DMS53 treated with DMSO at 0.1 percent for 48 hours (cell line): Measurements from ENCODE around the gene ADGRF1.

Source experiments
- DNase-seq: peaks from one replicate; lab custom pipeline; 2025; ENCODE audit not compliant: unreplicated experiment; lab: John Stamatoyannopoulos, UW

The ADGRF1 gene

DNA sequence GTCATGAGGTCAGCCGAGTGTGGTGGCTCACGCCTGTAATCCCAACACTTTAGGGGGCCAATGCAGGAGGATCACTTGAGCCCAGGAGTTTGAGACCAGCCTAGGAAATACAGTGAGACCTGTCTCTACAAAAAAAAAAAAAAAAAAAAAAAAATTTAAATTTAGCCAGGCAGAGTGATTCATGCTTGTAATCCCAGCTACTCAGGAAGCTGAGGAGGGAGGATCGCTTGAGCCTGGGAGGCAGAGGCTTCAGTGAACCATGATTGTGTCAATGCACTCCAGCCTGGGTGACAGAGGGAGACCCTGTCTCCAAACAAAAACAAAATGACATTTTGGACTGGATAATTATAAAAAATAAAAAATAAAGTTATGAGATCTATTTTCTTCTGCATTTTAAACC lies 56.2 kb downstream of the ADGRF1 start:
- peak; percentile 14 for DNase-seq

DNA sequence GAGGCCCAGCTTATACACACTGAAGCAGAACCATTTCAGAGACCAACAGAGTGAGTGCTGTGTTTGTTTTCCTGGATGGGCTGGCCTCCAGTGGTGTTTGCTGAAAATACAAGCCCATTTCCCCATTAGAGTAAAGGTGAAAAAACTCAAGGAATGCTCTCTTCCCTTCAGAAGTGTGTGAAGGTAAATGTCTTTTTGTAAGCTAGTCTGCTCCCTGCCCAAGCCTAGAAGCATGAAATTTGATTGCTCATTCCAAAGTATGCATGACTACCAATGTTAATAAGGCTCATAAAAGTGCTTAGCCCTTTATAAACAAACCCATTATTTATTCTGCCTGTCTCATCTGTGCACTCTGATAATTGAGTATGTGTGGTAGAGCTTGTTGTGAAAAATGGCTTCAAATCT lies 59.1 kb downstream of the ADGRF1 start:
- peak; percentile 32 for DNase-seq

DNA sequence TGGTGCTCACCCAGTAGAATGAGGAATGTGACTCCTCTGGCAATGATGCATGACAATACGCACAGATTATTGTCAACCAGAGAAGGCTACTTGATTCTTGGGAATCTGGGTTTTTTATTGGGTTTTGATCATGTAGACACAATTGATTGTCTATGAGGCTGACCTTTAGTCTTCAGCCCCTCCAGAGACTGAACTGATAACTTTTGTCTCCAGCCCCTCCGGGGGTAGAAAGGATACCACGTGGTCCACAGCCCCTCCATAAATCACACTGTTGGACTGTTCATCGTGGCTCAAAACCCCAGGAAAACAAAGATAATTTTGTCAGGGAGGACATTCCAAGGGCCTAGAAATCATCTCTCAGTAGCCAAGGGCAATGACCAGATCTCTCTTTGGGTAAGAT lies 62.9 kb downstream of the ADGRF1 start:
- no peak for DNase-seq

DNA sequence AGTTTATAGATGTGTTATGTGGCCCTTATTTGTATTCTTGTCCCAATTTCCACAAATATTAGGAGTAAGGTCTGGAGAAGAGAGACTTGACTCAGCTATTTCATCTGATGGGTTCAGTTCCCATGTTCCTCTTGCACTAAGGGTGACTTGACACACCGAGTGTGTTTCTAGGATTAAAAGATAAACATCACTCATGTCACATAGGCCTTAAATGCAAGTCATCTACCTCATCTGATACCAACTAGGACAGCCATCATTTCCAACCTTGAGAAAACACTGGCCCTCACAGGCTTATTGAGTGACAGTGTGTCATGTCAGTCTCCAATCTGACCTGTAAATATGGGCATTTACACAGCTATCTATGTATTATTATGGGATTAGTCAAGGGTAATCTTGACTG lies 67.3 kb downstream of the ADGRF1 start:
- no peak for DNase-seq

DNA sequence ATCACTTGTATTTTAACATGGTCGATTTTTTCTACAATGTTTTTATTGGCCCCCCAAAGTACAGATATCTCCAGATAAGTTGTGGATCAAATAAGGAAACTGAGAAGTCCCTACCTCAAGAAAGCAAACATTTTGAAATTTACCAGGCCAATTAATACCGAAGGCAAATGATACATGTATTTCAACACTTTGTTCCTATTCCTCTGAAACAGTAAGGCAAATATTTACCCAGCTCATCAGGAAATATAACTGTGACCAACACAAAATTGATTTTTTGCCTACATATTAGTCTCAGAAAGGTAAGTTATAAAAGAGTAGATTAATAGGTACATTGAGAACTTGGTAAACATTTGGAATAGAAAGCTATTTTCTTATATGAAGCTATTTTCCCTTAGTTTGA lies 69.1 kb downstream of the ADGRF1 start:
- peak; percentile 41 for DNase-seq

DNA sequence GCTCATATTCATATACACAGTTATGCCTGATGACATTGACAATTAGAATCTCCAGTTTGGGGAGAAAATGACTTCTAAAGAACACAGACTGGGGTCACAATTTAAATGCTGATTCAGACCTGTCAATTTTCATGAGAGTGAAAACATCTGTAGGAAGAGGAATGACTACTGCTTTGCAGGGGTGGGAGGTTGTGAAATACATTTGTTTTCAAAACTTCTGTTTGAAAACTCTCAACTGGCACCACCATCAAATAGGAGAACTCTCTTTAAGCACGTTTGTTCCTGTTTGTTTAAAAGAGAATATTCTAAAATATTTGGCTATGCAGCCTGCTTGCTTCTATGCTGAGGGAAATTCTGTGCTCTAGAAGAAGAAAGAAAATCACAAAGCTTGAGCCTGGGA lies 69.6 kb downstream of the ADGRF1 start:
- DNase-seq = no peak

DNA sequence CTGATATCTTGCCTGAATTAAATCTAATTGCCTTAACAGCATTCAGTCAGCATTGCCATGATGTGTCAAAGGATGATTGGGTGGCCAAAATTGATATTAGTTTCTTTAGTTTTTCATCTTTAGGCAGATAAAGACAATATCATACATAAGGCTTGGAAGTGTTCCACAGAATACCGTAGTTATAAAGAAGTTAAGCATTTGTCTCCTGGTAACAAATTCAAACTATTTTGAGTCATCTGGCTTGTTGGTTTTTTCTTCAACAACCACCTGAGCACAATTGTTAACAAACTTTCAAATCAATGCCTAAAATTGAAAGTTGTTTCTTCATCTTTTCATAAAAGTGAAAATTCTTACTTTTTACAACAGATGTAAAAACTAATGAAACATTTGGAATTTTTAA lies 72.9 kb downstream of the ADGRF1 start:
- no peak for DNase-seq

DNA sequence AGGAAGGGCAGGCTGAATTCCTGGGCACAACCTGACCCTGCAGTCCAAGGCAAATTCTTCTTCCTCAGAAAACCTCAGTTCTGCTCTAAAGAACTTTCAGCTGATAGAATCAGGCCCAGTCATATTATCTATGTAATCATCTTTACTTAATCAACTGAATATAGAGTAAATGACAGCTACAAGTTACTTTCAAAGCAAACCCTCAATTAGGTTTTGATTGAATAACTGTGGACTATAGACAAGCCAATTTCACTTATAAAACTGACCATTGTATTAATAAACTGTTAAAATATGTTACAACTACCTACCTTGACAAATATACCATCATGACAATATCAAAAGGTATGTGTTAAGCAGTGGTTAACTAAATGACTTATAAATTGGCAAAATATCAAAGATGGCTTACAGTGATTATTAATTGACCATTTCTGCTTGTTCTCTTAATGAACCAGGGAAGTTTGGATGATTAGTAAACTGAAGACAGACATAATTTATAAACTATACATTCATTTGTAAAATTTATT lies 74.2 kb downstream of the ADGRF1 start:
- DNase-seq = no peak

DNA sequence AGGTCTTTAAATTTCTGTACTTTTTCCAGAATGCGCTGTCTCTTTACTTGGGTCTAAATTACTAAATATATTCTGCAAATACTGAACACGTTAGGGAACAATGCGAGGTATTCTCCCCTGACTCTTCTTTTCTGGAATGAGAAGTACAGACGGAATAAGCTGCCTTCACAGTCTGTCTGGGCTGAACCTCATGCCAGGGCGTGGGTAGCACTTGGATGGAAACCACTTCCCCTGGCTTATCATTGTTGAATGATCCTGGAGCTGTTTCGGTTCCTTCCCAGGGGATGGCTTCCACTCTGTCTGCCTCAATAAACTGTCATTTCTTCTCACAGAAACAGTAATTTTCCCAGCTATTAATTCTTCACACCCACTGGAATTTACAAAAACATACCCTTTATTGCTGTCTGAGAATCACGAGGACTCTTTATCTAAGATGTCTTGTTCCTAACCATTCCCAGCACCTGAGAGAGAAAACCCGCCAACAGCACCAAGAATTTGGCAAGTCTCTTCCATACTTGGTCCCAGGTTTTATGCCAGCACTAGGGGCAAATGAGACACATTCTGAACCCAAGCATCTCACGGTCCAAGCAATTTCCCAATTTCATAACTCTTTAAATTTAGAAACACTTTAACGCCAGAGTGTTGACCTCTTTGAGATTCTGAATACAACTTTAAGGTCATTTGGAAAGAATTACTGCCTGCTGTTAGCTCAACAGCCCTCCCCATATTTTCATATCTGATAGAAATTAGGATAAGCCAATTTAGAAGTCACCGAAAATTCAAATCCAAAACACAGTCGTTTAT lies 77.2 kb downstream of the ADGRF1 start:
- DNase-seq = no peak

DNA sequence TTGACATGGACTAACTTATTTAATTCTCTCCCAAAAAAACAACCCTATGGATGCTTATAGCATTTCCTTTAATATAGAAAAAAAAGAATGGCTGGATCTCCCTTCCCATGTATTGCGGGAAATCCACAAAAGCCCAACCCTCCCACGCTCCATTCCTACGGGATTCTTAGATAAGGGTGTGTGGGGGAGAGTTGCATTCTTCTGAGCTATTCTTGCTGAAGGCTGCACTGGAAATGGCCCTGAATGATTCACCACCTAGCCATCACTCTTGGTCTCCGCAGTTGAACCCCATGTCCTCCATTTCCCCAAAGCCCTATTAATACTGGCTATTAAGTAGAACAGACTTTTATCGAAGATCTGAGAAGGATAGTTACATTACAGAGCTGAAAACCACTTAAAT lies 78.5 kb downstream of the ADGRF1 start:
- no peak for DNase-seq

DNA sequence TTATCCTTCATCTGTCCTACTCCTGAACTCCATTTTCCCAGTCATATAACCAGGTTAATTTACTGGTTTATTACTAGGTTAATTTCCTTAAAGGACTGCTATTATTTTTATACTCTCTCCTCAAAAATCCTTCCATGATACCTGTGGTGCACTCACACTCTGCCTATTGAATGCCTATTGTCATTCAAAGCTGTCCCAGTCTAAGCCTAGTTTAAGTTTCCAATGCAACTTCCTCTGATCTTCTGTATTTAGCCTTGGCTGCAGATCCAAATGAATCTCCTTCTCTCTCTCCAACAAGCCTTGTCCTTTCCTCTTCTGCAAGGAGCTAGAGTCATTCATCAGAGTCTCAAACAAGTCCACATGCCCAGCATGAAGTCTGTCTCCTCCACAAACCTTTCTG lies 79.1 kb downstream of the ADGRF1 start:
- DNase-seq = no peak

DNA sequence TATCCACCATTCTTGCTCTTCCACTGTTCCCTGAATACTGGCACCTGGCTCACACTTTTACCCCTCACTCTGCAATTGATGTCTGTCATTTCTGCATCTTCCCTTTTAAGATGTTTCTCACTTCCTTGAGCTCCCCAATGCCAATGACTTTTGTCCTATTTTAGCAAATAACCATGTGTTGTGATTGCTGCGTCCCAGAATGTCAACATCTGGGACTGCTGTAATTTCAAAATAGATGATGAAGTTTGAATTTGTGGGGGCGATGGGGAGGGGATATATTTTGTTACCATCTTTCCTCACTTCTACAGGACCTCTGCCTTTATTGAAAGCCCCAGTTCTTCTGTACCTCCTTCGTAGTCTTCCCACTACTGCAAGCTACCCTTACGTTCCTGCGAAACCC lies 80.4 kb downstream of the ADGRF1 start:
- no peak for DNase-seq

DNA sequence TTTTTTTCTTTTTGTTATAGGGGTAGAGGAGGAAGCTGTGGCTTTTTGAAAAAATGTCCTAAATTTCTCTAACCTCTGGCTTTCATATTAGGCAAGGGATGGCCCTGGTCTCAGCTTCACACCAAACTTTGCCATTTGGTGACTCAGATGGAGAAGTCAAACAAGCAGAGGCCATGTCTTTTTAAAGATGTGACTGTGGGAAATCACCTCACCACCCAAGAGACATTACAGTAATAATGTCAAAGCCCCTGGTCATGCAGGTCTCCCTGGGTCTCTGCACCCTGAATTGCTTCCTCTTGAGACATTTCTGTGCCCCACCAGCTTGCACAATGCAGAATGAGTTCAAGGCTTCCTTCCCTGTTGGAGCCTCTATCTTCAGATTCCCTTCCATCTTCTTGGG lies 80.9 kb downstream of the ADGRF1 start:
- DNase-seq = no peak

DNA sequence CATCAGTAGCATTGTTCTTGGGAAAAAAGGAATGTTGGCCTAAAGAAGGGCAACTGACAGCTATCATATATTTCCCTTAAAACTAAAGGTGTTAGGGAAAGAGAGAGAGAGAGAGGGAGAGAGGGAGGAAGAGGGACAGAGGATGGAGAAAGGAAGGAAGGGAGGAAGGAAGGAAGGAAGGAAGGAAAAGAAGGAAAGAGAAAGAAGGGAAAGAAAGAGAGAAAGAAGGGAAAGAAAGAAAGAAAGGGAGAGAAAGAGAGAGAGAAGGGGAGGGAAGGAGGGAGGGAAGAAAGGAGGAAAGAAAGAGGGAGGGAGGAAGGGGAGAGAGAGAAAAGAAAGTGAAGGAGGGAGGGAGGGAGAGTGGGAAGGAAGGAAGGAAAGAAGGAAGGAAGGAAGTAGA lies 82.7 kb downstream of the ADGRF1 start:
- no peak for DNase-seq

DNA sequence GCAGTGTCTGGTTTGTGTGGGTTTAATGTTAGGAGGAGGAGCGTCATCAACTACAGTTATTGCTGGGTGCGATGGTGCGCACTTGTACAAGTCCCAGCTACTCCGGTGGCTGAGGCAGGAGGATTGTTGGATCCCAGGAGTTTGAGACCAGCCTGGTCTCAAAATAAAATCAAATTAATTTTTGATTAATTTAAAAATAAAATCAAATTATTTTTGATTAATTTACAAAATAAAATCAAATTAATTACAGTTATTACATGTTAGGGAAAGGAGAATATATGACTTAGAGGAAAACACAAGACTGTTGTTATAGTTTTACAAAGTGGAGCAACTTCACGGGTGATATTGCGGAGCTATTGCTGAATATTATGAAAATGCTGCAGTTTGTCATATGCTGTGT lies 85.7 kb downstream of the ADGRF1 start:
- DNase-seq = no peak

DNA sequence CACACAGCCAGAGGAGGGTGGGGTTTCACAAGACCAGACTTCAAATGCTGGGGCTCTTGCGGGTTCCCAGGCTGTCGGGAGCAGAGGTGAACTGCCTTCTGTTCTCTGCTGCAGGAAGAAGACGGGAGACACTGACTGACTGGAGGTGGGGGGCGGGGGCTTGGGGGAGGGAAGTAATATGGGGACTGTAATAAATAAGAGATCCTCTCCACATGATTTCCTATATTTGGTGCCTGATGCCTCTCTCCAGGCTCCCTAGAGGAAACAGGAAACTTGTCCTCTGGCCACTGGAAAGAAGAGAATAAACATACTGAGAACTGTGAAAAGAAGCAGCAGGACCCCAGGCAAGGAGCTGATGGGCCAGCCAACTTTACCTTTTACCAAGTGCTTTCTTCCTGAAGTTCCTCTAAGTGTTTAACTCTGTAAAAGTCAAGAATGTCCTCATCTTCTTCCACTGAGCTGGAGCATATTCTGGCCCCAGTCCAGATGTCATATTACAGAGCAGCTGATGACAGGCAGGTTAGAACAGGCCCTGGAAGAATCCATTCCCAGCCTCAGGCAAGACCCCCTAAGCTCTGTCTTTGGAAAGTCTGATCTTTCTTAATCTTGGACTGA lies 87.2 kb downstream of the ADGRF1 start:
- peak; percentile 10 for DNase-seq

DNA sequence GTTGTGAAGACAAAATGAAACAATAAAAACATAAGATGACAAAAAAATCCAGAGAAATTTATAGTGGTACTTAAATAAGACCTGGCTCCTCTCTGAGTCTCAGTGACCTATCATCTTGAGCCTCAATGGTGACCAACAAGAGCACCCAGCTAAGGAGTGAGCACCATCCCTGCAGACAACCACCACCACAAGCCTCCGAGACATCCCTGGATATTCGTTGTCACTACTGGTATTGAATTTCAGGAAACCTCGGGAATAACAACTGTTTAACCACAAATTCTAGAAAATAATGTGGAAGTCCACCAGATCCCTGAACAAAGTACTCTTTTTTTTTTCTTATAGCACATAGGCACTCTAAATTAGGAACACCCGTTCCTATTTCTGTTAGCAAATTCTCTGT lies 88.2 kb downstream of the ADGRF1 start:
- DNase-seq = no peak

DNA sequence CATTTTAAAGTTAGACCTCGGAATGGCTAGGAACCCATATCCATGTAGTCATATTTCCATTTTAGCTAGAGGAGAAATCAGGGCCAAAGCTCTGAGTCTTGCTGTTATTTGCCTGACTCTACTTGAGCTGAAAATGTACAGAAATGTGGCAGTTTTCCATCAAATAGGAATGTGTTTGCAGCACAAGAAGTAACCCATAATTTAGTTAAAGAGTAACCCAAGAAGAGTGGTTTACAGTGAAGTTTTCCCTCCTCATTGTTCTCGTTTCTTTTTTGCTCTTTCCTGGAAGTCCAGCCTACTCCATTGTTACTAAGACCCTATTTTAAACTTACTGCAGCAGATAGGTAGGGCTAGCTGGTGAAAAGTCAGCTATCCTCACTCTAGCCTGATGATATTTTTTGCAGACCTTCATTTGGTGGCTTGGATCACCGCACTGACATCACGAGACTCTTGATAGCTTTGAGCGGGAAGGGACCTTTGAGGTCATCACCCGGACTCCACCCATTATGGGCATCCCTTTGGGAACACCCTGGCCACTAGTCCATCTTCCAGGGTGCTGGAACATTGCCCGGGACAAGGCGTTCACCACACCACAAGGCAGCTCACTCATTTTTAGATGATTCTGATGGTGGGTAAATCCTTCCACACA lies 92.4 kb downstream of the ADGRF1 start:
- no peak for DNase-seq

DNA sequence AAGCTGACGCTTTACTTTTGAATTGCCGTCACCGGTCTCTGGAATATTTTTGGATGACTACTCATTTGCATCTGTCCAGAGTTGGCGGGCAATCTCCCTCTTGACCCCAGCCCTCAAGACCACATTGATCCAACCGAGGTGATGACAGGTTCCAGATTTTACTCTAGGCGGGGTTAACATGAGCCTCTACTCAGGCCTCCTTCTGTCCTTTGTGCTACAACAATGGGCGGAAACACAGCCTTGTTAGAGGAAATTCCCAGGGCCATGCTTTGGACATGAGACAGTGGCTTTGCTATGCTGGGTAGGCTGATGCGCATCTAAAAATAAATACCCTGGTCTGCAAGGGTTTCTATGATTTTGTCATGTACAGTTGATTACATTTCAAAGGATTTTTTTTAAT lies 93.4 kb downstream of the ADGRF1 start:
- no peak for DNase-seq
